Measurements from ENCODE around the gene PTRHD1.
A peak's percentile ranks its signal among the peaks of the same experiment; 100 is the strongest.

Gene PTRHD1

DNA sequence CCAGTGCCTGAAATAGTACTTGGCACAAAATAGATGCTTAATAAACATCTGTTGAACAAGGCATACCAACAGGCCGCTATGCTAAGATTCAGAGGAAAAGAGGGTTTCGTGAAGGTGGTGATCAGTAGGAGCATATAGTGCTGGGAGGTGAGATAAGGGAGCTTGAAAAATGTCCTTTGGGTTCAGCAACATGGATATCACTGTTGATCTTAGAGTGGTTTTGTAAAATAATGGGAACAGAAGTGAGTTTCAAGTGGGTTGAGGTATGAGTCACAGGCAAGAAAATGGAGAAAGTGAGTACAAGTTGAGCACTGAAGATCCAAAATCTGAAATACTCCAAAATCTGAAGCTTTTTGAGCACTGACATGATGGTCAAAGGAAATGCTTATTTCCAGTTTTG is 4.5 kb upstream of the PTRHD1 start:
- H3K4me3 ChIP-seq (ENCODE audit: low read depth, low read length), result no peak overlapping the region
- no peak for DNase-seq (ENCODE audit: low read depth, low spot score)
- TF ChIP-seq, protein P1, sequence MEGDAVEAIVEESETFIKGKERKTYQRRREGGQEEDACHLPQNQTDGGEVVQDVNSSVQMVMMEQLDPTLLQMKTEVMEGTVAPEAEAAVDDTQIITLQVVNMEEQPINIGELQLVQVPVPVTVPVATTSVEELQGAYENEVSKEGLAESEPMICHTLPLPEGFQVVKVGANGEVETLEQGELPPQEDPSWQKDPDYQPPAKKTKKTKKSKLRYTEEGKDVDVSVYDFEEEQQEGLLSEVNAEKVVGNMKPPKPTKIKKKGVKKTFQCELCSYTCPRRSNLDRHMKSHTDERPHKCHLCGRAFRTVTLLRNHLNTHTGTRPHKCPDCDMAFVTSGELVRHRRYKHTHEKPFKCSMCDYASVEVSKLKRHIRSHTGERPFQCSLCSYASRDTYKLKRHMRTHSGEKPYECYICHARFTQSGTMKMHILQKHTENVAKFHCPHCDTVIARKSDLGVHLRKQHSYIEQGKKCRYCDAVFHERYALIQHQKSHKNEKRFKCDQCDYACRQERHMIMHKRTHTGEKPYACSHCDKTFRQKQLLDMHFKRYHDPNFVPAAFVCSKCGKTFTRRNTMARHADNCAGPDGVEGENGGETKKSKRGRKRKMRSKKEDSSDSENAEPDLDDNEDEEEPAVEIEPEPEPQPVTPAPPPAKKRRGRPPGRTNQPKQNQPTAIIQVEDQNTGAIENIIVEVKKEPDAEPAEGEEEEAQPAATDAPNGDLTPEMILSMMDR (IDR thresholded peaks at IDR 0.05; ENCODE audit: insufficient read depth, low read length, missing control alignments), result no peak
- ChIA-PET CTCF (interaction anchor here (1.1 to 1.5 kb wide), 3 partner anchors 30 to 388 kb away, joined by 3 to 6 read pairs (median 5); no protein-coding TSS in a partner anchor), POLR2A (interaction anchor here (1.0 kb wide), 1 partner anchor 9 kb away, joined by 3 read pairs; no protein-coding TSS in a partner anchor)

DNA sequence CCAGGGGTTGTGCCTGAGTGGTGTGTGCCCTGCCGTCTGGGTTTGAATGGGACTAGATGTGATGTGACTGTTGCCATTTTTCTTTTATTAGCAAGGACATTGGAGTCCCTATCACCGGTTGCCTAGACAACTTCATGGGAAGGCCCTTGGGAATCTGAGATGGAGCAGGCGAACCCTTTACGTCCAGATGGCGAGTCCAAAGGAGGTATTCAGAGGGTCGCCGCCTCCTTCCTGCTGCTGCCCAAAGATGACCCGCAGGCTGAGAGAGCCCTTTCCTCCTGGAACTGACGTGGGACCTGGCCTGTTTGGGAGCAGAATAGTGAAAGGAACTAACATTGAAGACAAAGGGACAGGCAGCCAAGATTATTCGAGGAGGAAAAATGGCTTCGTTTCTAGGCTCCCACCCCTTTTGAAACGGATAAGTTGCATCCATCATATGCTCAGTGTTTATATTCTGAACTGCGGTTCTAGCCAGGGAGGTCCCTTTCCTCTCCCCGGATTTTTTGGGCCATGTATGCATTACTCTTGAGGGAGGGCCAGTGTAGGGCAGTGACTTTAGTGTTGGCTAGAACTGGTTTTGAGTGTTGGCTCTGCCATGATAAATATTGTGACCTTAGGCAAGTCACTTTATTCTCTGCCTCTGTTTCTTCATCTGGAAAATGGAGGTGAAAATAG is 707 bp upstream of the PTRHD1 start:
- POLR2A ChIA-PET, result no interaction called here
- CTCF ChIA-PET, result interaction anchor here (0.9 to 5.5 kb wide), 8 partner anchors 10 to 384 kb away, joined by 3 to 30 read pairs (median 12); no protein-coding TSS in a partner anchor
- no peak for DNase-seq (ENCODE audit: low read depth, low spot score)

GRCh38 chr2:24792542-24792873 is 683 bp downstream of the PTRHD1 start:
- CTCF ChIA-PET, result interaction anchor here (0.8 to 5.7 kb wide), 24 partner anchors 9 to 393 kb away, joined by 3 to 60 read pairs (median 6); no protein-coding TSS in a partner anchor
- no peak for DNase-seq (ENCODE audit: low read depth, low spot score)
- POLR2A ChIA-PET, result interaction anchor here (0.9 kb wide), 1 partner anchor 385 kb away, joined by 3 read pairs; no protein-coding TSS in a partner anchor
- TF ChIP-seq, protein P1 (IDR thresholded peaks at IDR 0.05; ENCODE audit: insufficient read depth, low read length, missing control alignments), result no peak
- peak overlapping the region; percentile 94 for H3K4me3 ChIP-seq (ENCODE audit: low read depth, low read length)

More for the DNA sequence above, 707 bp upstream of the PTRHD1 start:
- TF ChIP-seq, protein P1 (IDR thresholded peaks at IDR 0.05; ENCODE audit: insufficient read depth, low read length, missing control alignments), result no peak
- peak overlapping the region; percentile 94 for H3K4me3 ChIP-seq (ENCODE audit: low read depth, low read length)

GRCh38 chr2:24791452-24791851 is 1.7 kb downstream of the PTRHD1 start:
- TF ChIP-seq, protein P1 (IDR thresholded peaks at IDR 0.05; ENCODE audit: insufficient read depth, low read length, missing control alignments), result no peak
- ChIA-PET POLR2A (no interaction called here), CTCF (interaction anchor here (0.9 to 5.7 kb wide), 13 partner anchors 8 to 382 kb away, joined by 3 to 60 read pairs (median 6); no protein-coding TSS in a partner anchor)
- DNase-seq (ENCODE audit: low read depth, low spot score), result no peak
- no peak overlapping the region for H3K4me3 ChIP-seq (ENCODE audit: low read depth, low read length)

GRCh38 chr2:24788816-24789215 is 4.4 kb downstream of the PTRHD1 start:
- ChIA-PET POLR2A (no interaction called here), CTCF (interaction anchor here (1.1 to 5.7 kb wide), 3 partner anchors 9 to 379 kb away, joined by 3 to 60 read pairs (median 30); no protein-coding TSS in a partner anchor)
- no peak for DNase-seq (ENCODE audit: low read depth, low spot score)

GRCh38 chr2:24787532-24787931 is 5.7 kb downstream of the PTRHD1 start:
- TF ChIP-seq, protein P1 (IDR thresholded peaks at IDR 0.05; ENCODE audit: insufficient read depth, low read length, missing control alignments), result no peak
- ChIA-PET CTCF (interaction anchor here (1.1 kb wide), 1 partner anchor 41 kb away, joined by 3 read pairs; no protein-coding TSS in a partner anchor), POLR2A (no interaction called here)
- DNase-seq (ENCODE audit: low read depth, low spot score), result no peak
- H3K4me3 ChIP-seq (ENCODE audit: low read depth, low read length), result no peak overlapping the region

More at GRCh38 chr2:24788816-24789215, 4.4 kb downstream of the PTRHD1 start:
- TF ChIP-seq, protein P1 (IDR thresholded peaks at IDR 0.05; ENCODE audit: insufficient read depth, low read length, missing control alignments), result no peak
- H3K4me3 ChIP-seq (ENCODE audit: low read depth, low read length), result no peak overlapping the region
